Right renal pelvis (tissue), 4 donors: Measurements from ENCODE around the gene SMOC2. TPM values are rescaled to one million over a fixed set of nuclear protein-coding genes. Genes with fewer than 3 reads are reported as not detected.
A peak's percentile ranks its signal among the peaks of the same experiment; 100 is the strongest.

Experiments
- DNase-seq, 4 donors: peaks; one replicate each; pipeline ENCODE4 v3.0.0-alpha.2; 2013; ENCODE audit warnings: low read depth in 4 of 4, low spot score in 3 of 4, missing footprints in 1 of 4
- polyA plus RNA-seq, 4 donors: library from polyadenylated mRNA; unstranded; fragments of 120-200 nt; gene quantifications; one replicate each; pipeline ENCODE4 v1.2.1, GENCODE V29; 2013; ENCODE audit not compliant: insufficient read length in 4 of 4

Gene SMOC2
- polyA plus RNA-seq, 4 donors = 23.5 to 36.5 (median 30.9) TPM

- no peak for DNase-seq
Measured at GRCh38 chr6:168441434-168442391, 729 bp downstream of the SMOC2 start.

- DNase-seq = no peak
Measured at GRCh38 chr6:168442646-168443045, 1.7 kb downstream of the SMOC2 start.

- no peak for DNase-seq
Measured at GRCh38 chr6:168447282-168447681, 6.3 kb downstream of the SMOC2 start.

- DNase-seq = no peak
Measured at GRCh38 chr6:168447700-168448099, 6.7 kb downstream of the SMOC2 start.

GRCh38 chr6:168448243-168448855, 7.4 kb downstream of the SMOC2 start:
- no peak for DNase-seq

GRCh38 chr6:168450917-168451316, 9.9 kb downstream of the SMOC2 start:
- DNase-seq = no peak

- DNase-seq = no peak
Measured at GRCh38 chr6:168451805-168452517, 11.0 kb downstream of the SMOC2 start.

- DNase-seq = no peak
Measured at GRCh38 chr6:168452685-168453377, 11.8 kb downstream of the SMOC2 start.

GRCh38 chr6:168455847-168456530, 15.0 kb downstream of the SMOC2 start:
- no peak for DNase-seq

- DNase-seq = no peak
Measured at GRCh38 chr6:168456907-168457652, 16.1 kb downstream of the SMOC2 start.

- DNase-seq = no peak
Measured at GRCh38 chr6:168457653-168457934, 16.6 kb downstream of the SMOC2 start.

- no peak for DNase-seq
Measured at GRCh38 chr6:168458101-168458500, 17.1 kb downstream of the SMOC2 start.

GRCh38 chr6:168459572-168459971, 18.6 kb downstream of the SMOC2 start:
- DNase-seq = no peak

GRCh38 chr6:168462289-168462853, 21.4 kb downstream of the SMOC2 start:
- no peak for DNase-seq

- DNase-seq = no peak
Measured at GRCh38 chr6:168464546-168464945, 23.6 kb downstream of the SMOC2 start.

GRCh38 chr6:168468045-168468444, 27.1 kb downstream of the SMOC2 start:
- DNase-seq = no peak

GRCh38 chr6:168469521-168469920, 28.5 kb downstream of the SMOC2 start:
- DNase-seq = peak in 1 of 4 donors; percentile 29

GRCh38 chr6:168469926-168470325, 28.9 kb downstream of the SMOC2 start:
- DNase-seq = no peak

- DNase-seq = no peak
Measured at GRCh38 chr6:168472363-168472762, 31.4 kb downstream of the SMOC2 start.
